K562 (cell line): ENCODE results near the gene CUTA. TPM values are rescaled to one million over a fixed set of nuclear protein-coding genes. Genes with fewer than 3 reads are reported as not detected.
A peak's percentile ranks its signal among the peaks of the same experiment; 100 is the strongest.

Experiments
- ARID3A ChIP-seq: IDR thresholded peaks from 2 replicates; pipeline ENCODE4 v1.6.1; 2012; ENCODE audit warnings: low read depth, low read length, improper control_type of control experiment, borderline replicate concordance
- CCAR2 ChIP-seq: fragments of 200-400 bp; formaldehyde crosslinking; IDR thresholded peaks from 2 replicates; pipeline ENCODE4 v1.6.1; 2017; ENCODE audit warnings: mild to moderate bottlenecking, low read depth, low read length
- CHD4 ChIP-seq: fragments of 200-600 bp; sonication (generic); IDR thresholded peaks from 3 replicates; pipeline ENCODE4 v1.6.1; 2012; ENCODE audit warnings: low read depth, mild to moderate bottlenecking, mixed read lengths, low read length, inconsistent platforms; ENCODE audit not compliant: insufficient read depth, insufficient replicate concordance, poor library complexity, severe bottlenecking
- CTBP1 ChIP-seq: fragments of 450-650 bp; IDR thresholded peaks from 2 replicates; pipeline ENCODE4 v1.6.1; 2016; ENCODE audit warnings: borderline replicate concordance
- LCOR ChIP-seq: sonication (generic); formaldehyde crosslinking; IDR thresholded peaks from 2 replicates; pipeline ENCODE4 v1.8.0; 2022; ENCODE audit warnings: mild to moderate bottlenecking, missing genetic modification reagents
- PTBP1 ChIP-seq: fragments of 200-400 bp; formaldehyde crosslinking; IDR thresholded peaks from 2 replicates; pipeline ENCODE4 v1.6.1; 2017; ENCODE audit warnings: low read depth, low read length
- ZBTB40 ChIP-seq, 2 experiments: fragments of 450-650 bp in 1 of 2; sonication (generic) in 1 of 2; formaldehyde crosslinking in 1 of 2; IDR thresholded peaks; 2 replicates each; pipeline versions ENCODE4 v1.7.1 to v1.9.0; 2016 to 2022; ENCODE audit warnings: inconsistent platforms in 1 of 2, mild to moderate bottlenecking in 1 of 2, missing genetic modification reagents in 1 of 2
- ZNF3 ChIP-seq: fragments of 250-450 bp; sonication (Bioruptor Pico); IDR thresholded peaks from 2 replicates; pipeline ENCODE4 v1.5.0; 2021; ENCODE audit warnings: mild to moderate bottlenecking, moderate library complexity
- ZNF561 ChIP-seq: fragments of 450-650 bp; formaldehyde crosslinking; conservative IDR thresholded peaks from 2 replicates; pipeline ENCODE4 v1.4.0; 2020; ENCODE audit warnings: mild to moderate bottlenecking, moderate library complexity
- ZNF592 ChIP-seq: fragments of 450-650 bp; IDR thresholded peaks from 2 replicates; pipeline ENCODE4 v1.6.1; 2017; ENCODE audit warnings: antibody characterized with exemption, mild to moderate bottlenecking
- polyA plus RNA-seq, 8 experiments: library from polyadenylated mRNA; depleted of rRNA in 4 of 8; stranded (reverse) in 5 of 8; unstranded in 3 of 8; fragments of >200 nt; fragmentation: Nextera tagmentation in 2 of 8; fragmentation: Illumina TruSeq in 1 of 8; extraction: Ambion mirVana in 2 of 8; extraction: Trizol in 1 of 8; gene quantifications; 2 replicates each; pipeline versions ENCODE4 v1.2.1 to v1.2.3, GENCODE V29; 2011 to 2014; ENCODE audit warnings: inconsistent platforms in 1 of 8, missing spikeins in 1 of 8
- total RNA-seq, 7 experiments: library from RNA; depleted of rRNA in 6 of 7; stranded (reverse); fragments of >200 nt in 6 of 7; fragmentation: Illumina TruSeq in 2 of 7; extraction: Trizol in 2 of 7; gene quantifications; 2 replicates each; pipeline versions ENCODE4 v1.2.1 to v1.2.3, GENCODE V29; 2011 to 2021; ENCODE audit warnings: low replicate concordance in 1 of 7

CUTA gene
- total and polyA plus RNA-seq, 9 of the 15 experiments (the other 6 are each of a cell fraction or from before 2014, with no cell fraction given) = 166 to 682 (median 310) TPM

- TF ChIP-seq ARID3A (no peak), ZNF592 (0 out of 2 replicates have a peak, but pooled peaks have one; percentile 33), CTBP1 (no peak), CHD4 (no peak), ZNF561 (no peak), ZBTB40 (IDR thresholded peaks at IDR 0.05) (0 out of 2 replicates have a peak, but pooled peaks have one; percentile 11), ZBTB40 (CRISPR knock-in tag; IDR thresholded peaks at IDR 0.05) (0 out of 2 replicates have a peak, but pooled peaks have one; percentile 36), LCOR (no peak), CCAR2 (no peak), ZNF3 (CRISPR knock-in tag) (no peak), PTBP1 (no peak)
Measured at GRCh38 chr6:33391922-33392594, 25.8 kb downstream of the CUTA start (continued).
